SK-N-SH (cell line): Measurements from ENCODE around the gene BTG4. TPM values are rescaled to one million over a fixed set of nuclear protein-coding genes. Genes with fewer than 3 reads are reported as not detected.

Experiments used
- CTCF ChIA-PET: fragments of 300-600, 350-600 bp; formaldehyde crosslinking; extraction: SDS; loops from one replicate; lab custom pipeline; 2021; lab: Yijun Ruan, JAX
- POLR2A ChIA-PET: fragments of 350-600 bp; sonication (Branson Sonifier 250); formaldehyde crosslinking; extraction: SDS; loops from one replicate; lab custom pipeline; 2020; ENCODE audit warnings: antibody characterized with exemption, inconsistent platforms; lab: Yijun Ruan, JAX
- DNase-seq: peaks from one replicate; pipeline ENCODE4 v3.0.0; 2012
- H2AFZ ChIP-seq: fragments of 200-600 bp; sonication (generic); 2 replicates; pipeline ENCODE4 v1.8.1; 2016; ENCODE audit warnings: antibody characterized with exemption, mild to moderate bottlenecking, low read depth
- H3F3A ChIP-seq: fragments of 200-600 bp; sonication (generic); replicated peaks from 2 replicates; pipeline ENCODE3; 2016; ENCODE audit warnings: antibody characterized with exemption, mild to moderate bottlenecking; ENCODE audit not compliant: insufficient read depth
- H3K27ac ChIP-seq, 2 experiments: fragments of 200-500 bp in 1 of 2; fragments of 200-600 bp in 1 of 2; sonication (Bioruptor generic) in 1 of 2; sonication (generic), shearing (Covaris generic) in 1 of 2; 2 replicates each; pipeline versions ENCODE4 v1.5.1 to v1.6.1; 2014 to 2016; ENCODE audit warnings: low read depth in 2 of 2, inconsistent platforms in 1 of 2, low read length in 1 of 2, mild to moderate bottlenecking in 1 of 2, mixed read lengths in 1 of 2
- H3K27me3 ChIP-seq: fragments of 200-600 bp; sonication (generic), shearing (Covaris generic); 2 replicates; pipeline ENCODE4 v1.6.1; 2016; ENCODE audit warnings: mixed run types; ENCODE audit not compliant: insufficient read depth
- H3K36me3 ChIP-seq, 2 experiments: fragments of 200-500 bp in 1 of 2; fragments of 200-600 bp in 1 of 2; sonication (Bioruptor generic) in 1 of 2; sonication (generic) in 1 of 2; replicated peaks in 1 of 2; 2 replicates each; pipeline versions ENCODE3 to v1.5.1; 2014 to 2016; ENCODE audit warnings: low read length in 1 of 2, mild to moderate bottlenecking in 1 of 2; ENCODE audit not compliant: insufficient read depth in 2 of 2, control insufficient read depth in 1 of 2
- H3K4me1 ChIP-seq, 2 experiments: fragments of 200-500 bp in 1 of 2; fragments of 200-600 bp in 1 of 2; sonication (Bioruptor generic) in 1 of 2; sonication (generic), shearing (Covaris generic) in 1 of 2; 2 replicates each; pipeline versions ENCODE4 v1.5.1 to v1.6.1; 2014 to 2016; ENCODE audit warnings: low read depth in 1 of 2, low read length in 1 of 2, mixed run types in 1 of 2; ENCODE audit not compliant: insufficient read depth in 2 of 2, control insufficient read depth in 1 of 2
- H3K4me2 ChIP-seq: fragments of 200-600 bp; sonication (generic), shearing (Covaris generic); 2 replicates; pipeline ENCODE4 v1.6.1; 2017; ENCODE audit warnings: mixed run types
- H3K4me3 ChIP-seq, 2 experiments: fragments of 200-500 bp in 1 of 2; fragments of 200-600 bp in 1 of 2; sonication (Bioruptor generic) in 1 of 2; sonication (generic), shearing (Covaris generic) in 1 of 2; 2 replicates each; pipeline versions ENCODE4 v1.5.1 to v1.8.1; 2014 to 2016; ENCODE audit warnings: low read depth in 2 of 2, inconsistent platforms in 1 of 2, low read length in 1 of 2, mild to moderate bottlenecking in 1 of 2, mixed read lengths in 1 of 2, moderate library complexity in 1 of 2
- H3K79me2 ChIP-seq: fragments of 200-600 bp; sonication (generic); 2 replicates; pipeline ENCODE4 v1.8.1; 2017; ENCODE audit warnings: mild to moderate bottlenecking; ENCODE audit not compliant: insufficient read depth
- H3K9ac ChIP-seq: fragments of 200-600 bp; sonication (generic); 2 replicates; pipeline ENCODE4 v1.6.1; 2017; ENCODE audit warnings: mixed run types
- H3K9me2 ChIP-seq: fragments of 200-600 bp; sonication (generic); 2 replicates; pipeline ENCODE4 v1.6.1; 2017; ENCODE audit warnings: mixed run types
- H3K9me3 ChIP-seq: fragments of 200-600 bp; sonication (generic); 2 replicates; pipeline ENCODE4 v1.6.1; 2017; ENCODE audit warnings: mixed run types, mild to moderate bottlenecking, moderate library complexity
- H4K20me1 ChIP-seq: fragments of 200-600 bp; sonication (generic); 2 replicates; pipeline ENCODE4 v1.6.1; 2017; ENCODE audit warnings: mild to moderate bottlenecking, mixed run types; ENCODE audit not compliant: insufficient read depth
- EP300 ChIP-seq, 2 experiments: IDR thresholded peaks; 2 replicates each; pipeline versions ENCODE4 v1.4.0 to v1.6.1; 2012; ENCODE audit warnings: borderline replicate concordance in 1 of 2, low read depth in 1 of 2, low read length in 1 of 2
- EZH2phosphoT487 ChIP-seq: fragments of 200-600 bp; sonication (generic); IDR thresholded peaks from 2 replicates; pipeline ENCODE4 v1.6.1; 2017; ENCODE audit warnings: low read depth, mixed run types, mild to moderate bottlenecking, antibody characterized with exemption, moderate library complexity, borderline replicate concordance
- FOSL2 ChIP-seq: IDR thresholded peaks from 2 replicates; pipeline ENCODE4 v1.4.0; 2012; ENCODE audit warnings: low read depth, mild to moderate bottlenecking, moderate library complexity, borderline replicate concordance
- FOXJ3 ChIP-seq: sonication (generic); formaldehyde crosslinking; IDR thresholded peaks from 2 replicates; pipeline ENCODE4 v1.5.1; 2020; ENCODE audit warnings: mild to moderate bottlenecking, missing genetic modification reagents
- FOXM1 ChIP-seq: IDR thresholded peaks from 2 replicates; pipeline ENCODE4 v1.4.0; 2012; ENCODE audit warnings: low read depth, mild to moderate bottlenecking
- GATA2 ChIP-seq: sonication (generic); formaldehyde crosslinking; IDR thresholded peaks from 2 replicates; pipeline ENCODE4 v1.5.0; 2020; ENCODE audit warnings: mild to moderate bottlenecking, missing genetic modification reagents
- JUND ChIP-seq: IDR thresholded peaks from 2 replicates; pipeline ENCODE4 v1.4.0; 2012
- MEF2A ChIP-seq: IDR thresholded peaks from 2 replicates; pipeline ENCODE4 v1.4.0; 2012; ENCODE audit warnings: low read depth, borderline replicate concordance
- MXI1 ChIP-seq: IDR thresholded peaks from 2 replicates; pipeline ENCODE4 v1.6.1; 2012; ENCODE audit warnings: mild to moderate bottlenecking, low read depth, low read length, improper control_type of control experiment
- NFIC ChIP-seq: IDR thresholded peaks from 2 replicates; pipeline ENCODE4 v1.4.0; 2012; ENCODE audit warnings: borderline replicate concordance
- NRF1 ChIP-seq: IDR thresholded peaks from 2 replicates; pipeline ENCODE4 v1.6.1; 2012; ENCODE audit warnings: low read depth, mild to moderate bottlenecking, low read length
- POLR2AphosphoS5 ChIP-seq: IDR thresholded peaks from 2 replicates; pipeline ENCODE4 v1.6.1; 2012; ENCODE audit warnings: low read depth, low read length
- RAD21 ChIP-seq: IDR thresholded peaks from 2 replicates; pipeline ENCODE4 v1.6.1; 2012; ENCODE audit warnings: mild to moderate bottlenecking, low read length
- RCOR1 ChIP-seq: fragments of 150-350 bp; IDR thresholded peaks from 2 replicates; pipeline ENCODE4 v1.6.1; 2017; ENCODE audit warnings: antibody characterized with exemption, low read length
- RFX5 ChIP-seq: IDR thresholded peaks from 2 replicates; pipeline ENCODE4 v1.6.1; 2012; ENCODE audit warnings: mild to moderate bottlenecking, improper control_type of control experiment, low read length
- SMC3 ChIP-seq: IDR thresholded peaks from 2 replicates; pipeline ENCODE4 v1.6.1; 2012; ENCODE audit warnings: low read depth, low read length, improper control_type of control experiment
- TCF12 ChIP-seq: IDR thresholded peaks from 2 replicates; pipeline ENCODE4 v1.4.0; 2012
- YY1 ChIP-seq: IDR thresholded peaks from 2 replicates; pipeline ENCODE4 v1.4.0; 2012; ENCODE audit warnings: low read depth, mild to moderate bottlenecking
- WGBS: methylation state at CpG from one replicate; pipeline ENCODE4 v1.1.6; 2017; ENCODE audit warnings: low lambda C conversion rate; 5-methylcytosine and 5-hydroxymethylcytosine counted together
- polyA plus RNA-seq, 3 experiments: library from polyadenylated mRNA; depleted of rRNA; stranded (reverse); fragments of >200 nt; gene quantifications; 2 replicates each; pipeline ENCODE4 v1.2.3, GENCODE V29; 2012
- TF ChIP-seq, protein P1 (sequence below): fragments of 150-350 bp; IDR thresholded peaks from 2 replicates; pipeline ENCODE4 v1.6.1; 2017; ENCODE audit warnings: antibody characterized with exemption, low read length, low read depth, borderline replicate concordance
- TF ChIP-seq, protein P2 (sequence below): IDR thresholded peaks from 2 replicates; pipeline ENCODE4 v1.4.0; 2012; ENCODE audit warnings: low read depth, borderline replicate concordance
- TF ChIP-seq, protein P3 (sequence below): IDR thresholded peaks from 2 replicates; pipeline ENCODE4 v1.4.0; 2012; ENCODE audit warnings: low read depth
- TF ChIP-seq, protein P4 (sequence below): IDR thresholded peaks from 2 replicates; pipeline ENCODE4 v1.4.0; 2012; ENCODE audit warnings: low read depth, borderline replicate concordance

The BTG4 gene
- polyA plus RNA-seq, 1 of the 3 experiments (the other 2 are of a cell fraction): 0.26 TPM

DNA sequence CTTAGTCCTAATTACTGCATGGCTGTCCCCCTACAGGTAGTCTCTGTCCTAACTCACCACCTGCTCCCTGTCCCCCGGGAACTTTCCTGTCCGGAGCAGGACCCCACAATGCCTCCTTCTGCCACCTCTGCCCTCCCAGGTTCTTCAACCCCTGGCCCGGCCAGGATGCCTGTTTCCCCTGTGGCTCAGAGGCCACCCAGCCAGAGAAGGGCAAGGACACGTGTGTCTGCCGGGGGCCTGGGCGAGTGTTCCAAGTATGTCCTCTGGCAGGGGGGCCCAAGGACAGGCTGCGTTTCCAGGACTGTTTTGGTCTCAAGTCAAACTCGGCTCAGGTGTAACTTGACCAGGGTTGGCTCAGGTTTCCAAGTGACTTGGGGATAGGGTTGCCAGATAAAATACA is 63.8 kb downstream of the BTG4 start (continued):
- TF ChIP-seq EZH2phosphoT487 (no peak), FOXJ3 (CRISPR knock-in tag) (no peak), MXI1 (no peak)
- TF ChIP-seq, protein P1, sequence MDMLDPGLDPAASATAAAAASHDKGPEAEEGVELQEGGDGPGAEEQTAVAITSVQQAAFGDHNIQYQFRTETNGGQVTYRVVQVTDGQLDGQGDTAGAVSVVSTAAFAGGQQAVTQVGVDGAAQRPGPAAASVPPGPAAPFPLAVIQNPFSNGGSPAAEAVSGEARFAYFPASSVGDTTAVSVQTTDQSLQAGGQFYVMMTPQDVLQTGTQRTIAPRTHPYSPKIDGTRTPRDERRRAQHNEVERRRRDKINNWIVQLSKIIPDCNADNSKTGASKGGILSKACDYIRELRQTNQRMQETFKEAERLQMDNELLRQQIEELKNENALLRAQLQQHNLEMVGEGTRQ: no peak

DNA sequence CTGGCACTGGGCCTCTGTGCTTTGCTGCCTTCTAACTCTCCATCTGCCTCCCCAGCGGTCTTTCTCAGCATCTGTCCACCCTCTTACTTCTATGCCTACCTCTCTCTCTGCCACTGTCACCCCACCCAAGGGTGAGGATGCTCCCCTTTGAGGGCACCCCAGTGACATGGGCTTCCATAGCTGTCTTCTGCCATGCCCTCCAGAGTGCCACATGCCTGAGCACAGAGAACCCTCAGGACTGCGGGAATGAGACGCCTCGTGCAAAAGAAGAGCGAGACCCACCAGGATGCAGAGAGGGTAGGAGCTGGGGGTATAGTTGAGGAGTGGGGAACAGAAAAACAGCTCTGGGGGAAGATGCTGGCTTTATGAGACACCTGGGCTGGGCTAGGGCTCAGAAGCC is 64.3 kb downstream of the BTG4 start:
- H3K9me3 ChIP-seq: no peaks in the 10 kb centered on the region
- no peak overlapping the region for H3K4me2 ChIP-seq
- CTCF ChIA-PET: interaction anchor here (1.2 to 5.6 kb wide), 7 partner anchors 8 to 166 kb away, joined by 4 to 147 read pairs (median 26); partner anchors contain the start of gene POU2AF3
- H3K9ac ChIP-seq: no peak overlapping the region
- peaks cover 0 to 10% of the 10 kb centered on the region in 2 experiments; a peak in 2 of 4 replicates for H3K4me1 ChIP-seq
- peak; percentile 3 for DNase-seq
- H3K9me2 ChIP-seq: no peaks in the 10 kb centered on the region
- H2AFZ ChIP-seq: no peak overlapping the region
- no peaks in the 10 kb centered on the region for H3F3A ChIP-seq
- POLR2A ChIA-PET: no interaction called here
- TF ChIP-seq YY1 (no peak), POLR2AphosphoS5 (no peak), NFIC (no peak), FOSL2 (no peak), RFX5 (no peak), TCF12 (no peak), SMC3 (no peak), NRF1 (no peak)
- TF ChIP-seq, protein P2, sequence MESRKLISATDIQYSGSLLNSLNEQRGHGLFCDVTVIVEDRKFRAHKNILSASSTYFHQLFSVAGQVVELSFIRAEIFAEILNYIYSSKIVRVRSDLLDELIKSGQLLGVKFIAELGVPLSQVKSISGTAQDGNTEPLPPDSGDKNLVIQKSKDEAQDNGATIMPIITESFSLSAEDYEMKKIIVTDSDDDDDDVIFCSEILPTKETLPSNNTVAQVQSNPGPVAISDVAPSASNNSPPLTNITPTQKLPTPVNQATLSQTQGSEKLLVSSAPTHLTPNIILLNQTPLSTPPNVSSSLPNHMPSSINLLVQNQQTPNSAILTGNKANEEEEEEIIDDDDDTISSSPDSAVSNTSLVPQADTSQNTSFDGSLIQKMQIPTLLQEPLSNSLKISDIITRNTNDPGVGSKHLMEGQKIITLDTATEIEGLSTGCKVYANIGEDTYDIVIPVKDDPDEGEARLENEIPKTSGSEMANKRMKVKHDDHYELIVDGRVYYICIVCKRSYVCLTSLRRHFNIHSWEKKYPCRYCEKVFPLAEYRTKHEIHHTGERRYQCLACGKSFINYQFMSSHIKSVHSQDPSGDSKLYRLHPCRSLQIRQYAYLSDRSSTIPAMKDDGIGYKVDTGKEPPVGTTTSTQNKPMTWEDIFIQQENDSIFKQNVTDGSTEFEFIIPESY: no peak
- H3K4me3 ChIP-seq: no peak overlapping the region
- no peaks in the 10 kb centered on the region for H3K27me3 ChIP-seq
- H3K36me3 ChIP-seq: no peaks in the 10 kb centered on the region
- H3K79me2 ChIP-seq: no peaks in the 10 kb centered on the region
- WGBS: 80% methylated on average over 5 of the region's 5 CpGs
- no peak overlapping the region for H3K27ac ChIP-seq
- no peaks in the 10 kb centered on the region for H4K20me1 ChIP-seq

DNA sequence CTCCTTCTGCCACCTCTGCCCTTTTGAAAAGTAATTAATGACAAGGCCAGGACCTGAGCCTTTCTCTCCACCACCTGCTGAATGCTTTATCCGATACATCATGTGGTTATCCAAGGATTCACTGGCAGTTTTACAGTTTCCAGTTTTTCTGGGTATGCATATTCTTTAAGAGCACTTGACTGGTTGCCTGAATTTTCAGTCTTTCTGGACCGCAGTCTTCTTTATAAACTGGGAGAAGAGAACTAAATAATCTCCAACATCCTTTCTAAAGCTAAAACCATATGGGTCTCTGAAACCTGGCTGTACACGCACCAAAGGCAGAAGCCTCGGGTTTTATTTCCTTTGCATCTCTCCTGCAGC is 65.1 kb downstream of the BTG4 start:
- H3K9me3 ChIP-seq: no peaks in the 10 kb centered on the region
- WGBS: 72% methylated on average over 4 of the region's 4 CpGs
- no peak overlapping the region for H3K4me2 ChIP-seq
- no peaks in the 10 kb centered on the region for H3F3A ChIP-seq
- DNase-seq: no peak
- H3K9me2 ChIP-seq: no peaks in the 10 kb centered on the region
- ChIA-PET POLR2A (no interaction called here), CTCF (interaction anchor here (0.6 to 5.6 kb wide), 30 partner anchors 9 to 1002 kb away, joined by 3 to 147 read pairs (median 5); partner anchors contain the start of gene POU2AF3)
- H3K27ac ChIP-seq: no peak overlapping the region
- no peaks in the 10 kb centered on the region for H3K27me3 ChIP-seq
- no peak overlapping the region for H3K4me3 ChIP-seq
- H3K9ac ChIP-seq: no peak overlapping the region
- H3K79me2 ChIP-seq: no peaks in the 10 kb centered on the region
- no peak for TF ChIP-seq GATA2 (CRISPR knock-in tag)
- no peak for TF ChIP-seq FOXM1
- no peak for TF ChIP-seq RAD21
- TF ChIP-seq FOXJ3 (CRISPR knock-in tag): no peak
- TF ChIP-seq, protein P3, sequence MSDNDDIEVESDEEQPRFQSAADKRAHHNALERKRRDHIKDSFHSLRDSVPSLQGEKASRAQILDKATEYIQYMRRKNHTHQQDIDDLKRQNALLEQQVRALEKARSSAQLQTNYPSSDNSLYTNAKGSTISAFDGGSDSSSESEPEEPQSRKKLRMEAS: no peak
- no peak for TF ChIP-seq POLR2AphosphoS5
- TF ChIP-seq JUND: no peak
- TF ChIP-seq NFIC: no peak
- no peak for TF ChIP-seq MEF2A
- TF ChIP-seq, protein P1: no peak
- TF ChIP-seq, protein P4, sequence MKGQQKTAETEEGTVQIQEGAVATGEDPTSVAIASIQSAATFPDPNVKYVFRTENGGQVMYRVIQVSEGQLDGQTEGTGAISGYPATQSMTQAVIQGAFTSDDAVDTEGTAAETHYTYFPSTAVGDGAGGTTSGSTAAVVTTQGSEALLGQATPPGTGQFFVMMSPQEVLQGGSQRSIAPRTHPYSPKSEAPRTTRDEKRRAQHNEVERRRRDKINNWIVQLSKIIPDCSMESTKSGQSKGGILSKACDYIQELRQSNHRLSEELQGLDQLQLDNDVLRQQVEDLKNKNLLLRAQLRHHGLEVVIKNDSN: no peak
- TF ChIP-seq EP300 (IDR thresholded peaks at IDR 0.05; ENCODE audit: borderline replicate concordance in 1 of 2, low read depth in 1 of 2, low read length in 1 of 2): no peak
- TF ChIP-seq RCOR1: no peak
- TF ChIP-seq RFX5: no peak
- H3K36me3 ChIP-seq: no peaks in the 10 kb centered on the region
- H3K4me1 ChIP-seq: peaks cover 0 to 10% of the 10 kb centered on the region in 2 experiments; a peak in 2 of 4 replicates
- H4K20me1 ChIP-seq: no peaks in the 10 kb centered on the region
- no peak overlapping the region for H2AFZ ChIP-seq
